GM12891 (cell line): ENCODE results near the gene PUS1.

Experiments used
- PAX5 ChIP-seq: IDR thresholded peaks from 2 replicates; pipeline ENCODE4 v1.6.1; 2011; ENCODE audit warnings: low read length, moderate library complexity, mild to moderate bottlenecking; ENCODE audit not compliant: insufficient read depth, severe bottlenecking
- POLR2A ChIP-seq: IDR thresholded peaks from 2 replicates; pipeline ENCODE4 v1.6.1; 2011; ENCODE audit warnings: low read depth, low read length, control low read depth
- POLR2AphosphoS5 ChIP-seq: IDR thresholded peaks from 2 replicates; pipeline ENCODE4 v1.6.1; 2011; ENCODE audit warnings: low read depth, low read length, control low read depth
- POU2F2 ChIP-seq: IDR thresholded peaks from 2 replicates; pipeline ENCODE4 v1.6.1; 2011; ENCODE audit warnings: low read depth, mild to moderate bottlenecking, control low read depth, low read length, moderate library complexity
- SPI1 ChIP-seq: IDR thresholded peaks from 2 replicates; pipeline ENCODE4 v1.6.1; 2011; ENCODE audit warnings: low read depth, low read length, control low read depth
- TAF1 ChIP-seq: IDR thresholded peaks from 2 replicates; pipeline ENCODE4 v1.6.1; 2011; ENCODE audit warnings: low read depth, low read length, control low read depth

GRCh38 chr12:131959641-131960589 is 30.8 kb downstream of the PUS1 start:
- TF ChIP-seq POLR2A (no peak), POLR2AphosphoS5 (no peak), TAF1 (no peak), PAX5 (no peak), POU2F2 (no peak), SPI1 (no peak)
